HG03469 (cell line): ENCODE measurements around the gene RFC5.
"Not testable (repeated sequence)": the region's sequence is repeated elsewhere in the genome, so short reads cannot be mapped to it uniquely, and the experiment has no call there.

Experiments used
- ATAC-seq: cut with Tn5 transposase; IDR thresholded peaks from one replicate; pipeline ENCODE4 v1.9.1; 2021; ENCODE audit warnings: mild to moderate bottlenecking, moderate library complexity, moderate number of reproducible peaks; ENCODE audit not compliant: unreplicated experiment

Gene RFC5, protein sequence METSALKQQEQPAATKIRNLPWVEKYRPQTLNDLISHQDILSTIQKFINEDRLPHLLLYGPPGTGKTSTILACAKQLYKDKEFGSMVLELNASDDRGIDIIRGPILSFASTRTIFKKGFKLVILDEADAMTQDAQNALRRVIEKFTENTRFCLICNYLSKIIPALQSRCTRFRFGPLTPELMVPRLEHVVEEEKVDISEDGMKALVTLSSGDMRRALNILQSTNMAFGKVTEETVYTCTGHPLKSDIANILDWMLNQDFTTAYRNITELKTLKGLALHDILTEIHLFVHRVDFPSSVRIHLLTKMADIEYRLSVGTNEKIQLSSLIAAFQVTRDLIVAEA

GRCh38 chr12:118016424-118017264 is at the start of gene RFC5:
RFC5 (plus strand) TSS chr12:118016703; CDS start chr12:118016828, 125 bp downstream.
- ATAC-seq = peak; percentile 94

DNA sequence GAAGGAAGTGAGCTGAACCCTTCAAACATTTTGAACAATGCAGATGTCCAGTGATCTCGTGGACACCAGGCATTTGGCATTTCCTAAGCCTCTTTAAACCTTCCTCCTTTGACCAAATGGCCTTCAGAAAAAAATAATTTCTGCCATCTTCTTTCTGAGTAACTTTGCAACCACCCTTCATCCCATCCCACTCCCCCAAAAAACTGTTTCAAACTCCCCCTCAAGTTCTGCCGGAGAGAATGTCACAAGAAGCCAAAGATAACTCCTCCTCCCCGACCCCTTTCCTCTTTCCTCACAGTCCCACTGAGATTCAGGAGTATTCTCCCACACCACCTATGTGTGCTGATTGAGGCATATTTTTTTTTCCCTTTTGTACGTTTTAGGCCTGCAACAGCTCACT is 49.5 kb upstream of the RFC5 start:
- ATAC-seq = no peak

DNA sequence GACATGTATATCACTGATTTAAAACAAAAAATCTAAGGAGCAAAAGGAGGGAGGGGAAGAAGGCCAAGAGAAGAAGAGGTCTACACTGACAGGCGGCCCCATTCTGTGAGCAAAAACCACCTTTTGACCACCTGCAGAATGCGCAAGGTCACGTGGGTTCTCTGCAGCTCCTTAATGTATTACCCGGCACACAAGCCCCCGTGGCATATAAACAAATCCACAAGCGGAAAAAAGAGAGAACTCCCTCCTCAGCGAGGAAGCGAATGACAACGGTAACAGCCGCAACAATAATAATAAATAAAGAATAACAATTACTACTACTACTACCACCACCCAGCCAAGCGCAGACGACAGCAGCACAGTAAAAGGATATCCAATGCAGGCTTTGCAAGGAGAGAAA is 49.0 kb upstream of the RFC5 start:
- ATAC-seq = no peak

- ATAC-seq = no peak
Measured at GRCh38 chr12:117968151-117968789, 48.2 kb upstream of the RFC5 start.

- peak; percentile 69 for ATAC-seq
Measured at GRCh38 chr12:117968826-117969659, 47.5 kb upstream of the RFC5 start, which contains the start of gene KSR2. KSR2 (minus strand) TSS chr12:117968990; CDS start chr12:117968255, 735 bp downstream.

DNA sequence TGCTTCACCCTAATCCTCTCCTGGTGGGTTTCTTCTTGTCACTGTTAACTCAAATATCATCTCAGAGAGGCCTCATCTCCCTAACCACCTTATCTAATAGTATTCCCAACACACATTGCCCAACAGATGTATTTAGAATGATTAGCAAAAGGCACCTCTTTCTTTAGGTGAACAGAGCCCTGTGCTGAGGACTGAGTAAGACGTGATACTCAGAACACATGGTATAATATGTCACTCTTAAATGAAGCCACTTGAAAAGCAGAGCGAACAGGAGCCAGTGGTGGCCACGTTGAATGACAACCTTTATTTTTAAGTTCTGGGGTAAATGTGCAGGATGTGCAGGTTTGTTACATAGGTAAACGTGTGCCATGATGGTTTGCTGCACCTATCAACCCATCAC is 46.2 kb upstream of the RFC5 start:
- ATAC-seq = no peak

DNA sequence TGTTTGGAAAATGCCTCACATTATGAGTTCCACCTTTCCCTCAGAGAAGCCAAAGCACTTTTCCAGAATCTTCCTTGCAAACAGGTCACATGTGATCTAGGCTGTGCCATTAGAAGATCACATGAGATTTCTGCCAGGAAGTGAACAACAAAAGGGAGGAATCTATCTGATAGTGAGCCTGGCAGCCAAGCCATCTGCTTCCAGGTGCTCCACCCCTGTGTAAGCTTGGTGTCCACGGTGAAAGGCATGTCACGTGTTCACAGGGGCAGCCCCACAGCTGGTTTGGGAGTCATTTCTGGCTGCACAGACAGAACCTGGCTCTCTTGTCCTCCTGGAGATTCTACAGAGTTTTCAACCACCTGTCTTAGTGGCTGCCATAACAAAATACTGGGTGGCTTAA is 44.2 kb upstream of the RFC5 start:
- no peak for ATAC-seq

DNA sequence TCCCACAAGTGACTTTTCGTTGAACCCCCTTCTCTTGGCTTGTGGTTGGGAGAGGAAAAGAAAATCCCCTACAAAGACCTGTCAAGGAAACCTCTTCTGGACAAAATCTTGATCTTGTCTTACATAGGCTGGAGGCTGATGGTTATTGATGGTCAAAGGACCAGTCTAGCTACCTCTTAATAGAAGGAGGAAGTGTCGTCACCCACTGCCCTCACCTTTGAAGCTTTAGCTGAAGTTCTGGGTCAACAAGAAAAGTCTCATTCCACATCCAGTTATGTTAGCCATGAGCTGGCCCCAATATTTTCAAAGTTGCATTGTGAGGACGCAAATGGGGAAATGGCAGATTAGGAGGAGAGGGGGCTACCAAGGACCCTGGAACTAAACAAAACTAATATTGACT is 41.5 kb upstream of the RFC5 start:
- ATAC-seq = no peak

- no peak for ATAC-seq
Measured at GRCh38 chr12:117977373-117977772, 39.1 kb upstream of the RFC5 start.

GRCh38 chr12:117980616-117981015 is 35.9 kb upstream of the RFC5 start:
- no peak for ATAC-seq

DNA sequence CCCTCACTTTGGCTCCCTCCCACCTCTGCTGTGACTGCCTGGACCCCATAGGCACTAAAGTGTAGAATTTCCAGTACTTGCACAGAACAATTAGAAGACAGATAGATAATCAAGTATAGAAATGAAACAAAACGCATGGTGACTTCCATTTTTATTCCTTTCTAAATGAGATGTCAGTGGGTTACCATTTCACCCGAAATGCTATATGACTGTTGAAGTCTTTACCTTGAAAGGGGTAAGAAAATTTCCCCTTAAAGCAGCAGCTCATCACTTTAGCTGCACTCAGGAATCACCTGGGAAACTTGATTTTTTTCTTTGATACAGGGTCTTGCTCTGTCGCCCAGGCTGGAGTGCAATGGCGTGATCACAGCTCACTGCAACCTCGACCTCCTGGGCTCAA is 35.2 kb upstream of the RFC5 start:
- ATAC-seq = no peak

DNA sequence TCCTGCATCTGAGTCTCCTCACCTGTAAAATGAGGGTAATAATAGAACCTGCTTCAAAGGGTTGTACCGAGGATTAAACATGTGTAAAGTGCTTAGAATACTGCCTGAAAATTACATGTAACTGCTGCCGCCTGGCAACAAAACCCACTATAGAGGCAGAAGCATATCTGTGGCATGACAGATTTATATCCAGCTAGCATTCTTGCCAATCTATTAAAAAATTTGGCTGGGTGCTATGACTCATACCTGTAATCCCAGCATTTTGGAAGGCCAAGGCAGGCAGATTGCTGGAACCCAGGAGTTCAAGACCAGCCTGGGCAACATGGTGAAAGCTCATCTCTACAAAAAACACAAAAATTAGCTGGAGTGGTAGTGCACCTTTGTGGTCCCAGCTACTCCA is 31.3 kb upstream of the RFC5 start:
- ATAC-seq = no peak

GRCh38 chr12:117986705-117987469 is 29.6 kb upstream of the RFC5 start:
- no peak for ATAC-seq

GRCh38 chr12:117994551-117995438 is 21.7 kb upstream of the RFC5 start:
- no peak for ATAC-seq

GRCh38 chr12:117998719-117999118 is 17.8 kb upstream of the RFC5 start:
- ATAC-seq = no peak

GRCh38 chr12:117999806-118000205 is 16.7 kb upstream of the RFC5 start:
- not testable (repeated sequence) for ATAC-seq

DNA sequence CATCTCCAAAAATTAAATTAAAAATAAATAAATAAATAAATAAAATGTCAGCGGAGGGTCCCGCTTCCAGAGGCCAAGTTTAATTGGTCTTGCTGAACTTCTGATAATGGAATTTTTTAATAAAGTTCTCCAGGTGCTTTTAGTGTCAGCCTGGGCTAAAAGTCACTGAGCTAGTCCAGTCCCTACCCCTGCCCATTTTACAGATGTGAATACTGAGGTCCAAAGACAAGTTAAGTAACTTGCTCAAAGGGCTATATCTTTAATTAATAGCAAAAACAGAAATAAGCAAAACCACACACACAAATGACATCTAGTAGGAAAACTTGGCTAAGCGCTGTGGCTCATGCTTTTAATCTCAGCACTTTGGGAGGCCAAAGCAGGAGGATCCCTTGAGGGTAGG is 5.6 kb upstream of the RFC5 start:
- ATAC-seq = no peak

- no peak for ATAC-seq
Measured at GRCh38 chr12:118011377-118011776, 5.1 kb upstream of the RFC5 start.

GRCh38 chr12:118011961-118012360 is 4.5 kb upstream of the RFC5 start:
- no peak for ATAC-seq
